Progenitor cell of endocrine pancreas (in vitro differentiated cells): ENCODE results near the gene NR6A1. TPM values are rescaled to one million over a fixed set of nuclear protein-coding genes. Genes with fewer than 3 reads are reported as not detected.
"Not testable (repeated sequence)": the region's sequence is repeated elsewhere in the genome, so short reads cannot be mapped to it uniquely, and the experiment has no call there.

Source experiments
- DNase-seq: peaks from one replicate; pipeline ENCODE4 v3.0.0; 2021; ENCODE audit warnings: low spot score; ENCODE audit not compliant: unreplicated experiment
- H3K27ac Mint-ChIP-seq: 2 replicates; pipeline ENCODE4 v1.8.0; 2021; ENCODE audit warnings: mild to moderate bottlenecking, moderate library complexity, mixed read lengths
- H3K27me3 Mint-ChIP-seq: 2 replicates; pipeline ENCODE4 v1.8.0; 2021; ENCODE audit warnings: mixed read lengths
- H3K36me3 Mint-ChIP-seq: 2 replicates; pipeline ENCODE4 v1.8.0; 2022; ENCODE audit warnings: mixed read lengths; ENCODE audit not compliant: insufficient read depth
- H3K4me1 Mint-ChIP-seq: 2 replicates; pipeline ENCODE4 v1.8.0; 2021; ENCODE audit warnings: low read depth, mixed read lengths
- H3K4me3 Mint-ChIP-seq: 2 replicates; pipeline ENCODE4 v1.8.0; 2021; ENCODE audit warnings: low read depth, mild to moderate bottlenecking, moderate library complexity, mixed read lengths
- H3K9me3 Mint-ChIP-seq: 2 replicates; pipeline ENCODE4 v1.8.0; 2021; ENCODE audit warnings: low read depth, mixed read lengths
- CTCF ChIP-seq: fragments of 200-600 bp; sonication (generic); IDR thresholded peaks from one replicate; pipeline ENCODE4 v1.5.0; 2021; ENCODE audit warnings: antibody characterized with exemption, mild to moderate bottlenecking; ENCODE audit not compliant: unreplicated experiment
- total RNA-seq: library from RNA; stranded (reverse); gene quantifications from 2 replicates; pipeline ENCODE4 v1.2.1, GENCODE V29; 2021

NR6A1 gene
- total RNA-seq, 1 donor from 2014 or later: 86.4 TPM

GRCh38 chr9:124622882-124623281 lies 148.2 kb downstream of the NR6A1 start:
- Mint-ChIP-seq H3K27ac (no peak overlapping the region), H3K4me1 (peaks cover 19% of the 10 kb centered on the region), H3K4me3 (no peak overlapping the region), H3K36me3 (no peaks in the 10 kb centered on the region), H3K27me3 (no peaks in the 10 kb centered on the region), H3K9me3 (no peaks in the 10 kb centered on the region)
- no peak for DNase-seq
- TF ChIP-seq CTCF: no peak

DNA sequence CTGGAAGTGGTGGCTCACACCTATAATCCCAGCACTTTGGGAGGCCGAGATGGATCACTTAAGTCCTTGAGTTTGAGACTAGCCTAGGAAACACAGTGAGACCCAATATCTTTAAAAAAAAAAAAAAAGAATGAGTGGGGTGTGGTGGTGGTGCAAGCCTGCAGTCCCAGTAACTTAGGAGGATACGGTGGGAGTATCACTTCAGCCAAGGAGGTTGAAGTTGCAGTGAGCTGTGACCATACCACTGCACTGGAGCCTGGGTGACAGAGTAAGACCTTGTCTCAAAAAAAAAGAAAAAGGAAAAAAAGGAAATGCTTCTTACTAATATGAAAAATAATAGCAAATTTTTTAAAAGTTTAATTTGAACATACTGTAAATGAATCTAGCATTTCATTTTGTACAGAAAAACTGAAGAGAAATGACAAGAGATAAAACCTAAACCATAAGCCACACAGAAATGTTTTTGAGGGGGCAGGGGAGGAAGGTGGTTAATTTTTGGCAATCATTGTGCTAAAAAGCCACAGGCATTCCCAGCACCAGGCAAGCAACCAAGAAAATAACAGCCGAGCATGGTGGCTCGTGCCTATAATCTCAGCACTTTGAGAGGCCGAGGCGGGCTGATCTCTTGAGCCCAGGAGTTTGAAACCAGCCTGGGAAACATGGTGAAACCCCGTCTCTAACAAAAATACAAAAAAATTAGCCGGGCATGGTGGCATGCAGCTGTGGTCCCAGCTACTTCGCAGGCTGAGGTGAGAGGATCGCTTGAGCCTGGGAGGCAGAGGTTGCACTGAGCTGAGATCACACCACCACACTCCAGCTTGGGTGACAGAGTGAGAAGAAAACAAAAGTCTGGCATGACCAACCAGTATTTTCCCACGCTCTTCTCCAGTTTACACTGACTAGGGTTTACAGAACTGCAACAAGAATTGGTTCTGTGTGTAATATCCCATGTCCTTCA lies 149.5 kb downstream of the NR6A1 start:
- H3K27me3 Mint-ChIP-seq: no peaks in the 10 kb centered on the region
- peaks cover 24% of the 10 kb centered on the region for H3K4me1 Mint-ChIP-seq
- no peaks in the 10 kb centered on the region for H3K9me3 Mint-ChIP-seq
- TF ChIP-seq CTCF: no peak
- no peaks in the 10 kb centered on the region for H3K36me3 Mint-ChIP-seq
- no peak for DNase-seq
- no peak overlapping the region for H3K4me3 Mint-ChIP-seq
- H3K27ac Mint-ChIP-seq: no peak overlapping the region

- Mint-ChIP-seq H3K27me3 (no peaks in the 10 kb centered on the region), H3K9me3 (no peaks in the 10 kb centered on the region), H3K4me3 (no peak overlapping the region), H3K4me1 (peaks cover 37% of the 10 kb centered on the region), H3K27ac (peak overlapping the region; percentile 77), H3K36me3 (no peaks in the 10 kb centered on the region)
- TF ChIP-seq CTCF: no peak
- DNase-seq: no peak
Observed at GRCh38 chr9:124618476-124618875, 152.6 kb downstream of the NR6A1 start.

DNA sequence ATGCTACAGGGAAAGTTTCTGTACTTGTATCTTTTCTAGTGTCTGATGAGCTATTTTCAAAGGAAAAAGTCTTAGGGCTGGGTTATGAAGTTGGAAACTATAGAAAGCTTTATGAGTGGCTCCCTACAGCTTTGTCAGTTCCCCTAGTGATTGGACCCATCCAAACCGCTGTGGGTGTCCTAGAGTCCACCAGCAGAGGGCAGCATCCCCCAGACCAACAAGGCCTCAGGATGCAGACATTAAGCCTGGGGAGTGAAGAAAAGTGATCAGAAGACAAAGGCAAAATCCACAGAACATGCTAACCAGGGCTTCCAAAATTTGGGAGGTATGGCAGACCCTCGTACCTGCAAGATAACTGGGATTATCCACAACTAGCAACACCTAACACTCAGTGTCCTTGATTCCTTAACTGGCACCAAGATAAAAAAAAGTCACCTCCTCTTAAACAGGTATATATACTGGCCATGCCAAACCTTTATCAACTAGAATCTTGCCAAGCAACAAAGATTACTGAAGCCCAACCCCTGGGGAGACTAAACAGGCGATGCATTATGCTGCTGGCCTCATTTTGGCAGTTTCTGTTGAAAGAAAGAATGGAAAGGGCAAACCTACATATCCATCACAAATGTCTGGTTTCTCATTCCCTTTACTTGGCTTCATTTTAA lies 153.5 kb downstream of the NR6A1 start:
- Mint-ChIP-seq H3K9me3 (no peaks in the 10 kb centered on the region), H3K4me3 (no peak overlapping the region), H3K36me3 (peaks cover 2% of the 10 kb centered on the region), H3K27ac (peak overlapping the region; percentile 77), H3K4me1 (peaks cover 34% of the 10 kb centered on the region), H3K27me3 (no peaks in the 10 kb centered on the region)
- DNase-seq: peak; percentile 57
- peak; percentile 87 for TF ChIP-seq CTCF

GRCh38 chr9:124616961-124617360 lies 154.2 kb downstream of the NR6A1 start:
- H3K27me3 Mint-ChIP-seq: no peaks in the 10 kb centered on the region

GRCh38 chr9:124615840-124616239 lies 155.3 kb downstream of the NR6A1 start:
- not testable (repeated sequence) for H3K9me3 Mint-ChIP-seq, H3K36me3 Mint-ChIP-seq, H3K4me3 Mint-ChIP-seq, H3K27ac Mint-ChIP-seq, H3K27me3 Mint-ChIP-seq, DNase-seq
- H3K4me1 Mint-ChIP-seq: peaks cover 35% of the 10 kb centered on the region

More at GRCh38 chr9:124616961-124617360, 154.2 kb downstream of the NR6A1 start:
- no peak for TF ChIP-seq CTCF
- H3K9me3 Mint-ChIP-seq: no peaks in the 10 kb centered on the region
- peaks cover 2% of the 10 kb centered on the region for H3K36me3 Mint-ChIP-seq
- H3K27ac Mint-ChIP-seq: no peak overlapping the region
- DNase-seq: no peak
- H3K4me1 Mint-ChIP-seq: peaks cover 33% of the 10 kb centered on the region
- H3K4me3 Mint-ChIP-seq: no peak overlapping the region
